Breast epithelium (tissue), 3 donors: ENCODE results near the gene FBXL7.

Experiments
- POLR2A ChIP-seq: fragments of 450-650 bp; IDR thresholded peaks from one replicate; pipeline ENCODE4 v1.6.1; 2016; ENCODE audit warnings: antibody characterized with exemption, mild to moderate bottlenecking, moderate library complexity
- POLR2AphosphoS5 ChIP-seq, 3 donors: sonication (generic); formaldehyde crosslinking; IDR thresholded peaks; one replicate each; pipeline ENCODE4 v1.6.1; 2017; ENCODE audit warnings: antibody characterized with exemption in 3 of 3
- TF ChIP-seq, protein P1 (sequence below), 3 donors: fragments of 450-650 bp; IDR thresholded peaks; one replicate each; pipeline ENCODE4 v1.5.1; 2016 to 2017; ENCODE audit warnings: antibody characterized with exemption in 3 of 3, mild to moderate bottlenecking in 3 of 3, moderate library complexity in 3 of 3

- TF ChIP-seq POLR2AphosphoS5 (IDR thresholded peaks at IDR 0.05) (no peak), POLR2A (no peak)
- TF ChIP-seq, protein P1, sequence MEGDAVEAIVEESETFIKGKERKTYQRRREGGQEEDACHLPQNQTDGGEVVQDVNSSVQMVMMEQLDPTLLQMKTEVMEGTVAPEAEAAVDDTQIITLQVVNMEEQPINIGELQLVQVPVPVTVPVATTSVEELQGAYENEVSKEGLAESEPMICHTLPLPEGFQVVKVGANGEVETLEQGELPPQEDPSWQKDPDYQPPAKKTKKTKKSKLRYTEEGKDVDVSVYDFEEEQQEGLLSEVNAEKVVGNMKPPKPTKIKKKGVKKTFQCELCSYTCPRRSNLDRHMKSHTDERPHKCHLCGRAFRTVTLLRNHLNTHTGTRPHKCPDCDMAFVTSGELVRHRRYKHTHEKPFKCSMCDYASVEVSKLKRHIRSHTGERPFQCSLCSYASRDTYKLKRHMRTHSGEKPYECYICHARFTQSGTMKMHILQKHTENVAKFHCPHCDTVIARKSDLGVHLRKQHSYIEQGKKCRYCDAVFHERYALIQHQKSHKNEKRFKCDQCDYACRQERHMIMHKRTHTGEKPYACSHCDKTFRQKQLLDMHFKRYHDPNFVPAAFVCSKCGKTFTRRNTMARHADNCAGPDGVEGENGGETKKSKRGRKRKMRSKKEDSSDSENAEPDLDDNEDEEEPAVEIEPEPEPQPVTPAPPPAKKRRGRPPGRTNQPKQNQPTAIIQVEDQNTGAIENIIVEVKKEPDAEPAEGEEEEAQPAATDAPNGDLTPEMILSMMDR (IDR thresholded peaks at IDR 0.05) = no peak
Measured at GRCh38 chr5:15634591-15635288, 134.8 kb downstream of the FBXL7 start.
